Neural crest cell (in vitro differentiated cells): ENCODE results near the gene PHC1. TPM values are rescaled to one million over a fixed set of nuclear protein-coding genes. Genes with fewer than 3 reads are reported as not detected.
"Not testable (repeated sequence)": the region's sequence is repeated elsewhere in the genome, so short reads cannot be mapped to it uniquely, and the experiment has no call there.

Source experiments
- DNase-seq: peaks from one replicate; pipeline ENCODE4 v3.0.0; 2021; ENCODE audit warnings: low read depth, mixed read lengths, low spot score
- H3K27ac Mint-ChIP-seq: one replicate; pipeline ENCODE4 v1.8.0; 2021; ENCODE audit warnings: mild to moderate bottlenecking, mixed read lengths; ENCODE audit not compliant: unreplicated experiment
- H3K27me3 Mint-ChIP-seq: 2 replicates; pipeline ENCODE4 v1.8.0; 2021; ENCODE audit warnings: low read depth, mild to moderate bottlenecking, mixed read lengths
- H3K36me3 Mint-ChIP-seq: 2 replicates; pipeline ENCODE4 v1.8.0; 2021; ENCODE audit warnings: low read depth, mild to moderate bottlenecking, mixed read lengths
- H3K4me1 Mint-ChIP-seq: 2 replicates; pipeline ENCODE4 v1.8.0; 2021; ENCODE audit warnings: mixed read lengths
- H3K4me3 Mint-ChIP-seq: one replicate; pipeline ENCODE4 v1.8.0; 2021; ENCODE audit warnings: mild to moderate bottlenecking, mixed read lengths
- H3K9me3 Mint-ChIP-seq: 2 replicates; pipeline ENCODE4 v1.8.0; 2021; ENCODE audit warnings: mixed read lengths
- long read RNA-seq: library from polyadenylated mRNA; unstranded; transcript quantifications from one replicate; pipeline ENCODE4 v2.0.0, GENCODE V29; 2020
- total RNA-seq: library from RNA; stranded (reverse); gene quantifications from 2 replicates; pipeline ENCODE4 v1.2.1, GENCODE V29; 2021
- TF ChIP-seq, protein P1 (sequence below): fragments of 200-600 bp; sonication (generic); conservative IDR thresholded peaks from 2 replicates; pipeline ENCODE4 v1.5.0; 2021; ENCODE audit warnings: antibody characterized with exemption, mild to moderate bottlenecking

PHC1 gene
- total RNA-seq, result 108 and 111 TPM in 2 replicates
- long read RNA-seq, partial matches to known transcripts, result 42 of 44 reads
- long read RNA-seq, other reads (novel, unspliced or antisense), result 2 of 44 reads

DNA sequence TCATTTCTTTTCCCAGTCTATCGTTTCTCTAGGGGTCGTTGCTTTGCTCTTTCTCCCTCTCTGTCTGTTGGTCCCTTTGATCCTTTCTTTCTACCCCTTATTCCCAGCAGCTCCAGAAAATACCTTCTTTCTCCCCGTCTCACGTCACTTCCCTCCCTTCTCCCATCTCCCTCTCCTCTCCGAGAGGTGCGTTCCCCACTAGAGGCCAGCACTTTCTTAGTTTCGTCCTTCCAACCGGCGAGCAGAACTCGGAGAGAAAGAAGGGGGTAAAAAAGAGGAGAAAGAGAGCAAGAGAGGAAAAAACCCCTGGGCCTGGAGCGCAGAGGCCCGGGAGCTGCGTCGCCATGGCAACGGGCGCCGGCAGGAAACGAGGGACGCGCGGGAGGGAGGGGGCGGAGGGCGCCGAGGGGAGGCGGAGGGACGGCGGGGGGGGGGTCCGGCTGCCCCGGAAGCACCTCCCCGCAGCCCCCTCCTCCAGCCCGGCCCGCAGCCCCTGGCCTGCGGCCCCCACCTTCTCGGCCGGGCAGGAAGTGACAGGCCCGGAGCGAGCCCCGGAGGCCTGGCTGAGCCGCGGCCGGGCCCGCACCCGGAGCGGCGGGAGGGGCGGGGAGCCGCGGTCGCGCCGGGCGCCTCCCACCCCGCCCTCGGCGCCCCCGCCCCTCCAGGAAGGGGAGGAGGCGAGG lies at the start of gene PHC1:
TSS of gene PHC1 (plus strand) at position 477 of the 683 bp plus-strand sequence. CDS start 3,169 bp downstream, outside the sequence.
- DNase-seq, result peak; percentile 71
- TF ChIP-seq, protein P1, sequence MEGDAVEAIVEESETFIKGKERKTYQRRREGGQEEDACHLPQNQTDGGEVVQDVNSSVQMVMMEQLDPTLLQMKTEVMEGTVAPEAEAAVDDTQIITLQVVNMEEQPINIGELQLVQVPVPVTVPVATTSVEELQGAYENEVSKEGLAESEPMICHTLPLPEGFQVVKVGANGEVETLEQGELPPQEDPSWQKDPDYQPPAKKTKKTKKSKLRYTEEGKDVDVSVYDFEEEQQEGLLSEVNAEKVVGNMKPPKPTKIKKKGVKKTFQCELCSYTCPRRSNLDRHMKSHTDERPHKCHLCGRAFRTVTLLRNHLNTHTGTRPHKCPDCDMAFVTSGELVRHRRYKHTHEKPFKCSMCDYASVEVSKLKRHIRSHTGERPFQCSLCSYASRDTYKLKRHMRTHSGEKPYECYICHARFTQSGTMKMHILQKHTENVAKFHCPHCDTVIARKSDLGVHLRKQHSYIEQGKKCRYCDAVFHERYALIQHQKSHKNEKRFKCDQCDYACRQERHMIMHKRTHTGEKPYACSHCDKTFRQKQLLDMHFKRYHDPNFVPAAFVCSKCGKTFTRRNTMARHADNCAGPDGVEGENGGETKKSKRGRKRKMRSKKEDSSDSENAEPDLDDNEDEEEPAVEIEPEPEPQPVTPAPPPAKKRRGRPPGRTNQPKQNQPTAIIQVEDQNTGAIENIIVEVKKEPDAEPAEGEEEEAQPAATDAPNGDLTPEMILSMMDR, result peak; percentile 62
- H3K27ac Mint-ChIP-seq, result peak within 1 kb of the TSS; percentile 100
- H3K27me3 Mint-ChIP-seq, H3K9me3 Mint-ChIP-seq, H3K36me3 Mint-ChIP-seq: not testable (repeated sequence)
- peak within 1 kb of the TSS; percentile 95 for H3K4me3 Mint-ChIP-seq
- H3K4me1 Mint-ChIP-seq, result peaks cover 25% of the 10 kb centered on the region

DNA sequence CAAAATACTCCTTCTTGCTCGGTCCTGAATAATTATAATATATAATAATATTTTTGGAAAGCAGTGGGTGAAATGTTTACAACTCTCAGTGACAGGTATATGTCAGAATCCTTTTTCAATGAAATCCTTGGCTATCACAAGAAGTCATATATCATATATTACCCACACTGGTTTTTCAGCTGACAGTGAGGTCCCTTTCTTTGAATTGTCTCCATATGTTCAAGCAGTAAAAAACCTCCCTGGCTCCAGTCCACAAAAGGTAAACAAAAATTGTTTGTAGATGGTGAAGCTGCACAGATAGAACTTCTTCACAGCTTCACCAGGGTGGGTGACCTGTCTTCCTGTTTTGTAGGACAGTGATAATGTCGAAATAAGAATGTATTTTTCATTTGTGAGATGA lies 47.9 kb upstream of the PHC1 start:
- Mint-ChIP-seq H3K36me3 (no peaks in the 10 kb centered on the region), H3K9me3 (no peaks in the 10 kb centered on the region), H3K27ac (no peak overlapping the region), H3K4me3 (no peak overlapping the region), H3K27me3 (no peaks in the 10 kb centered on the region), H3K4me1 (no peaks in the 10 kb centered on the region)
- TF ChIP-seq, protein P1, result no peak
- no peak for DNase-seq

DNA sequence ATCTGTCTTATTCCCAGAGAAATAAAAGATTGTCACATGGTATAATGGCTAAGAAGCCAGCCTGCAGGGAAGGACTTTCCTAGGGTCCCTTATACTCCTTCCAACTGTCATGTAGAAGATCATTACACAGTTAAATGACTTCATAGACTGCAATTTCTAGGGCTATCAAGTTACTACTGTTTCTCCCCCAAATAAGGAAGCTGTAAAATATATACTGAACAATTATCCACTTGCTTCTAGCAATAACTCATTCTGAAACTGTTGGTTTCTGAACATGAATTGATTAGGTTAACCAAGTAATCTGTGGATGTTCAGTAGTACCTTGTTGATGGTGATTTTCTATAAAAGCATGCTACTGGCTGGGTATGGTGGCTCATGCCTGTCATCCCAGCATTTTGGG lies 47.3 kb upstream of the PHC1 start:
- TF ChIP-seq, protein P1, result no peak
- DNase-seq, result no peak
- H3K36me3 Mint-ChIP-seq, result no peaks in the 10 kb centered on the region
- H3K4me1 Mint-ChIP-seq, result no peaks in the 10 kb centered on the region
- H3K4me3 Mint-ChIP-seq, result no peak overlapping the region
- H3K9me3 Mint-ChIP-seq, result no peaks in the 10 kb centered on the region
- no peak overlapping the region for H3K27ac Mint-ChIP-seq
- H3K27me3 Mint-ChIP-seq, result no peaks in the 10 kb centered on the region

DNA sequence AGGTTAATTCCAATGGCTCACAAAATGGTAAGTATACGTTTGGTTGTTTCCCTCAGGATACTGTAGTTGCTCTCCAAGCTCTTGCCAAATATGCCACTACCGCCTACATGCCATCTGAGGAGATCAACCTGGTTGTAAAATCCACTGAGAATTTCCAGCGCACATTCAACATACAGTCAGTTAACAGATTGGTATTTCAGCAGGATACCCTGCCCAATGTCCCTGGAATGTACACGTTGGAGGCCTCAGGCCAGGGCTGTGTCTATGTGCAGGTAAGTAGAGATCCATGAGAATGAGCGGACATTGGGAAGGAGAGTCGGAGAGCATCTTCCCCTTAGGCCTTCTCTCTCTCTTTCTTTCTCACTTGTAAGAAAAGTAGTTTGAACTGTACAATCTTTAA lies 46.5 kb upstream of the PHC1 start:
- H3K4me1 Mint-ChIP-seq, result no peaks in the 10 kb centered on the region
- no peak overlapping the region for H3K27ac Mint-ChIP-seq
- H3K4me3 Mint-ChIP-seq, result no peak overlapping the region
- DNase-seq, result no peak
- no peaks in the 10 kb centered on the region for H3K9me3 Mint-ChIP-seq
- no peaks in the 10 kb centered on the region for H3K27me3 Mint-ChIP-seq
- TF ChIP-seq, protein P1, result no peak
- H3K36me3 Mint-ChIP-seq, result no peaks in the 10 kb centered on the region

DNA sequence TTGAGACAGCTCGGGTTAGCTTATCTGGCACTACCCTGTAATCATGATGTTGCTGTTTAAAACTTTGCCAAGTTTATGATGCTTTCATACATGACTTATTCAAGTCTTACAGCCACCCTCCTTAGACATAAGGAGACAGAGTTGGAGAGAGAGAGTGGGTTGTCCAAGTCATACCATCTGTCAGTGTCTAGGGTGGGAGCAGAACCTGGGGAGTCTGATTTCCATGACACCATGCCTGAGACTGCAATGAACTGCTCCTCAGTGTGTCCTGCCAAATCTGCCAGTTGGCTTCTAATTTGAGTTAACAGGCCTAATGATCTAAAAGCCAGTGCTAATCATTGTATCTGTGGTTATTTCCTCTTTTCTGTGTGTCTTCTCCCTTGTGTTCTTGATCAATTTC lies 43.7 kb upstream of the PHC1 start:
- H3K27me3 Mint-ChIP-seq, result no peaks in the 10 kb centered on the region
- H3K9me3 Mint-ChIP-seq, result no peaks in the 10 kb centered on the region
- H3K36me3 Mint-ChIP-seq, result no peaks in the 10 kb centered on the region
- H3K27ac Mint-ChIP-seq, result no peak overlapping the region
- H3K4me3 Mint-ChIP-seq, result no peak overlapping the region
- TF ChIP-seq, protein P1, result no peak
- H3K4me1 Mint-ChIP-seq, result no peaks in the 10 kb centered on the region
- DNase-seq, result no peak
